Kidney (tissue), 14 donors: ENCODE measurements around the gene UNC93A. TPM values are rescaled to one million over a fixed set of nuclear protein-coding genes. Genes with fewer than 3 reads are reported as not detected.

Experiments used
- DNase-seq, 5 donors: peaks; one replicate each; pipeline ENCODE4 v3.0.0-alpha.2; 2013 to 2020
- FAIRE-seq: peaks from 2 replicates; lab custom pipeline; 2012; peaks lifted over from hg19 to GRCh38; lab: Jason Lieb, UNC
- H3K27ac ChIP-seq, 2 donors: one replicate each; pipeline ENCODE4 v1.7.0; 2013; ENCODE audit warnings: low read depth in 2 of 2, low read length in 2 of 2, inconsistent platforms in 1 of 2
- H3K27me3 ChIP-seq: one replicate; pipeline ENCODE4 v1.7.1; 2013; ENCODE audit warnings: low read length, inconsistent platforms; ENCODE audit not compliant: control insufficient read depth, insufficient read depth
- H3K36me3 ChIP-seq, 3 donors: one replicate each; pipeline versions ENCODE4 v1.7.0 to v1.7.1; 2013; ENCODE audit warnings: low read length in 3 of 3, control low read depth in 1 of 3, inconsistent platforms in 1 of 3; ENCODE audit not compliant: insufficient read depth in 3 of 3, control insufficient read depth in 2 of 3
- H3K4me1 ChIP-seq, 3 donors: one replicate each; pipeline versions ENCODE4 v1.7.0 to v1.7.1; 2013; ENCODE audit warnings: low read length in 3 of 3, inconsistent platforms in 1 of 3, low read depth in 1 of 3; ENCODE audit not compliant: control insufficient read depth in 2 of 3, insufficient read depth in 2 of 3
- H3K4me3 ChIP-seq, 3 donors: one replicate each; pipeline versions ENCODE4 v1.7.0 to v1.8.1; 2013; ENCODE audit warnings: low read length in 3 of 3, control low read depth in 1 of 3, inconsistent platforms in 1 of 3
- H3K9ac ChIP-seq, 3 donors: one replicate each; pipeline versions ENCODE4 v1.7.0 to v1.7.1; 2013; ENCODE audit warnings: low read length in 3 of 3, control low read depth in 1 of 3, inconsistent platforms in 1 of 3
- H3K9me3 ChIP-seq, 3 donors: one replicate each; pipeline versions ENCODE4 v1.7.0 to v1.7.1; 2013; ENCODE audit warnings: low read length in 3 of 3, control low read depth in 1 of 3, inconsistent platforms in 1 of 3; ENCODE audit not compliant: control insufficient read depth in 2 of 3, insufficient read depth in 1 of 3
- intact Hi-C: fragments of 100-400 bp; cut with DNase I; formaldehyde crosslinking; loops from one replicate; pipeline ENCODE4 v1.11.1; 2022
- polyA plus RNA-seq: library from polyadenylated mRNA; stranded (reverse); fragments of 350-450 nt; fragmentation: Illumina TruSeq; extraction: RNeasy Lipid Tissue Mini Kit (QIAGEN cat#74804); gene quantifications from one replicate; pipeline ENCODE4 v1.2.3, GENCODE V29; 2014; ENCODE audit warnings: low read depth, low replicate concordance; ENCODE audit not compliant: insufficient read depth
- total RNA-seq: library from RNA; stranded (reverse); fragmentation: NEBNext Ultra II Directional; extraction: Animal tissue kit (Norgen Biotek cat#: 25700); gene quantifications from one replicate; pipeline ENCODE4 v1.2.1, GENCODE V29; 2021
- TF ChIP-seq, protein P1 (sequence below): IDR thresholded peaks from 3 replicates; pipeline ENCODE4 v1.5.1; 2012; ENCODE audit warnings: mild to moderate bottlenecking, moderate library complexity, borderline replicate concordance; ENCODE audit not compliant: insufficient read depth; ENCODE audit errors: extremely low read depth
- donor health status: control.
- donor health status: control.
- donor health status: control.
- donor health status: control.
- donor health status: control.
- donor health status: DM: yes; HTN: yes; CAD: no.
- donor health status: Normal renal cell carcinoma (clear cell type).

Gene UNC93A
- total and polyA plus RNA-seq, 2 donors from 2014 or later: 0.56 TPM; not detected in 1

DNA sequence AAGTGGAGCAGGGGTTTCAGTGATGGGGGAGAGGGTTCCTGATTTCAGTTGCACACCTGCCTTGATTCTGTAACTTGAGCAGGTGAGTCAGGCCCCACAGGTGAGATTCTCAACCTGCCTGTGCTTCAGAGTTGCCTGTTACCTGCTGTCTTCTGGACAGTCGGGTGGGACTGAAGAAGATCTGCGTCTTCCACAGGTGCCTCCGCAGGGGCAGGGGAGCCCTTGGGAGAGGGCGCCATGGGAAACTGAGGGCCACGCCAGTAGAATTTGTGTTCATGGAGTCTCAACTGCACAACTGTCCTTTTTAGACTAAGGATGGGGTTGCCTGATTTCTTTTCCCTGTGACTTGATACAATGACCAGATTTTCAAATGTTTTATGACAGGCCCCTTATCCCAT, 5.2 kb downstream of the UNC93A start:
- DNase-seq (no peak), FAIRE-seq (no peak)
- Histone ChIP-seq H3K4me3 (no peak overlapping the region), H3K9ac (no peak overlapping the region), H3K4me1 (peaks cover 0 to 6% (median 0%) of the 10 kb centered on the region in 3 donors), H3K36me3 (no peaks in the 10 kb centered on the region), H3K27ac (no peak overlapping the region), H3K9me3 (no peaks in the 10 kb centered on the region), H3K27me3 (no peaks in the 10 kb centered on the region)
- TF ChIP-seq, protein P1, sequence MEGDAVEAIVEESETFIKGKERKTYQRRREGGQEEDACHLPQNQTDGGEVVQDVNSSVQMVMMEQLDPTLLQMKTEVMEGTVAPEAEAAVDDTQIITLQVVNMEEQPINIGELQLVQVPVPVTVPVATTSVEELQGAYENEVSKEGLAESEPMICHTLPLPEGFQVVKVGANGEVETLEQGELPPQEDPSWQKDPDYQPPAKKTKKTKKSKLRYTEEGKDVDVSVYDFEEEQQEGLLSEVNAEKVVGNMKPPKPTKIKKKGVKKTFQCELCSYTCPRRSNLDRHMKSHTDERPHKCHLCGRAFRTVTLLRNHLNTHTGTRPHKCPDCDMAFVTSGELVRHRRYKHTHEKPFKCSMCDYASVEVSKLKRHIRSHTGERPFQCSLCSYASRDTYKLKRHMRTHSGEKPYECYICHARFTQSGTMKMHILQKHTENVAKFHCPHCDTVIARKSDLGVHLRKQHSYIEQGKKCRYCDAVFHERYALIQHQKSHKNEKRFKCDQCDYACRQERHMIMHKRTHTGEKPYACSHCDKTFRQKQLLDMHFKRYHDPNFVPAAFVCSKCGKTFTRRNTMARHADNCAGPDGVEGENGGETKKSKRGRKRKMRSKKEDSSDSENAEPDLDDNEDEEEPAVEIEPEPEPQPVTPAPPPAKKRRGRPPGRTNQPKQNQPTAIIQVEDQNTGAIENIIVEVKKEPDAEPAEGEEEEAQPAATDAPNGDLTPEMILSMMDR: no peak
- intact Hi-C loops: no loop called here

DNA sequence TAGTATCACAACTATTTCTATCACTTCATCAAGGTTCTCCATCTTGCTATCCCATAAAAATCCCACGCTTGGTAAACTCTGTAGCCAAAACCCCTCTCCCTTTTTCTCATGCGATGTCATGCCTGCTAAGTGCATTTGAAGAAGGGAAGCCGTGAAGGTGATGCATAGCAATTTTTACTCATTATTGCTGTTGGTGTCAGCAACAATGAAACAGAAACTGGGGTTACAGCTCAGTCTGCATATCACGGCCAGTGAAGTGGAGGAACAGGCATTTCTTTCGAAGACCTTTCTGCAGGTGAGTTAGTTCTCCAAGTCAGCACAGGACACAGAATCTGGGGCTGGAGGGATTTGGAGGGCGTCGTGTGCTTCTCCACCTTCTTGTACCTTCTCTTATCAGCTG, 5.8 kb downstream of the UNC93A start:
- Histone ChIP-seq H3K36me3 (no peaks in the 10 kb centered on the region), H3K4me1 (no peaks in the 10 kb centered on the region), H3K9ac (no peak overlapping the region), H3K4me3 (no peak overlapping the region), H3K27me3 (no peaks in the 10 kb centered on the region), H3K27ac (no peak overlapping the region), H3K9me3 (no peaks in the 10 kb centered on the region)
- DNase-seq: no peak
- TF ChIP-seq, protein P1: no peak
- intact Hi-C loops: no loop called here
- FAIRE-seq: no peak

DNA sequence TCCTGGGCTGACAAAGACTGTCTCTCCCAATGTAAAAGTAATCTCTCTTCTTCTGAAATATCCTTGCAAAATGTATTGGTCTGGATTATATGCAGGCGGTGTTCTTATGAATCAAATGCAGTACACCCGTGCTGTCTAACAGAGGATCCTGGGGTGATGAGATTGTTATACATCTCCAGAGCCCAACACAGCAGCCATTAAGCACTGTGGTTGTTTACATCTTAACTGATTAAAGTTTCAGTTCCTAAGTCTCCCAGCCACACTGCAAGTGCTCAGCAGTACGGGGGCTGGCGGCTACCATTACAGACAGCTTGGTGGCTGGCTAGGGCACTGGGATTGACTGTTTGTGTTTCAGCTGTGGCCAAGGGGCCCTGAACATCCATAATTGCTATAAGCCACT, 7.0 kb downstream of the UNC93A start:
- Histone ChIP-seq H3K4me1 (no peaks in the 10 kb centered on the region), H3K27ac (no peak overlapping the region), H3K9ac (no peak overlapping the region), H3K4me3 (no peak overlapping the region), H3K36me3 (no peaks in the 10 kb centered on the region), H3K27me3 (no peaks in the 10 kb centered on the region), H3K9me3 (no peaks in the 10 kb centered on the region)
- DNase-seq (no peak), FAIRE-seq (no peak)
- intact Hi-C loops: no loop called here
- TF ChIP-seq, protein P1: no peak
